ENCODE data around the gene PLEKHJ1.
A peak's percentile ranks its signal among the peaks of the same experiment; 100 is the strongest.

The PLEKHJ1 gene

DNA sequence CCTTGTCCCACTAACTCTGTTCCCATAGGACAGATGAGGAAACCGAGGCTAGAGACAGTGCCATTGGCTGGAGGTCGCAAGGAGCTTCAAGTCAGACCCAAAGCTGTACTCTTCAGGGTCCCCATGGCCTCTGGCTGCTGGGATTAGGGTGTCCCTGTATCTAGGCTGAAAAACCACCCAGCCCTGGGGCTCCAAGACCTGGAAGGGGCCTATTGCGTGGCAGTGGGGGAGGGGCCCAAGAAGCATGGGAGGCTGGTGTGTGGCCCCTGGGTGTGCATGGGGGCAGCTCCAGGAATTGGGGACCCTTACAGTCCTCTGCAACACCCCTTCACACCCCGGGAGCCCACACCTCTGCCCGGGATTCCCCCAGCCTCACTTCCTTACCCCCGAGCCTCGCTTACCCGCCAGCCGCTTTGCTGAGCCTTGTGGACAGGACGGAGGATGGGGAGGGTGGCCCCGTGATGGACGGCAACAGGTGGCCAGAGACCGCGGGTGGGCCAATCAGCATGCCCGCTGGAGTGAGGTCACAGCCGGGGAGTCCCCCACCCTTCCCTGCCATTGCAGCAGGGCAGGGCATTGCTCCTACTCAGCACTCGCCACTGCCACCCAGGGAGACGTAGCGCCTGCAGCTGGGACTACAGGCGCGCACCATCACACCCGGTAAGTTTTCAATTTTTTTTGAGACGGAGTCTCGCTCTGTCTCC, 20.0 kb upstream of the PLEKHJ1 start, which contains the start of gene JSRP1:
Gene JSRP1 (minus strand): TSS at position 436 of the 704 bp plus-strand sequence. CDS start 1,103 bp downstream, outside the sequence.
- no peaks in the 10 kb centered on the region for H3K36me3 Mint-ChIP-seq
- peaks cover 33% of the 10 kb centered on the region for H3K4me1 Mint-ChIP-seq
- peaks cover 2% of the 10 kb centered on the region for H3K9me3 Mint-ChIP-seq
- DNase-seq (ENCODE audit: low spot score in 2 of 2) (peak; percentile 45 to 54), ATAC-seq (ENCODE audit: low read depth) (peak; percentile 43)
- H3K4me3 Mint-ChIP-seq, result peak within 1 kb of the TSS; percentile 54
- H3K27ac Mint-ChIP-seq, result peak within 1 kb of the TSS; percentile 95
- no peaks in the 10 kb centered on the region for H3K27me3 Mint-ChIP-seq

DNA sequence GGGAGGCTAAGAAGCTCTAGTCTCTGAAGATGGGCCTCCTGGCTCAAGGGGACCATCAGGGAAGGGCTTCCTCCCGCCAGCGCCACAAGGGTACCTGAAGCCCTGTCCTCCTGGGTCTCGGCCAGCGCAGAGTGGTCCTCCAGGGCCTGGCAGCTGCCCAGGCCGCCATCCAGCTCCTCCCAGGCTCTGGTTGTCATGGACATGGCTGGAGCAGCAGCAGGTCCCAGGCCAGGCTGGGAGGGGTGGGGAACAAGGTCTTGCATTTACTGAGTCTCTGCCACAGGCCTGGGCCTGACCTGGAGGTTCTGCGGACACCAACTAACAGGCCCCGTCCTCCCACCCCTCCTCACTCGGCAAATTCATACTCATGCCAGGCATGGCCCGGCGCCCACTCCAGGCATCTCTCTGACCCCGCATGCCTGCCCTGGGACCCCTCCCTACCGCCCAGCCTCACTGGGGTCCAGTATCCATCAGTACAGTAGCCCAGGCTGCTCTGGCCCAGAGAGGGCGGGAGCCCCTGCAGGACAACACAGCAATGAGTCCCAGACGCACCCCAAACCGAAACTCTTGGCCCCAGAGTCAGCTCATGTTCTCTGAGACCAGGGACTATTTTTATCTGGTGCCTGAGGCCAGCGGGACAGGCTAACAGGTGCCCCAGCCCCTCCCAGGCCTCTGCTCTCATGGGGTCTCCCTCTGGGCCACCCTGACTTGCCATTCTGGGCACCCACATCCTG, 19.1 kb upstream of the PLEKHJ1 start:
- DNase-seq (ENCODE audit: low spot score in 2 of 2) (no peak), ATAC-seq (ENCODE audit: low read depth) (no peak)
- Mint-ChIP-seq H3K9me3 (peaks cover 1% of the 10 kb centered on the region), H3K27me3 (no peaks in the 10 kb centered on the region), H3K4me3 (no peak overlapping the region), H3K36me3 (no peaks in the 10 kb centered on the region), H3K27ac (peak overlapping the region; percentile 84), H3K4me1 (peaks cover 31% of the 10 kb centered on the region)

DNA sequence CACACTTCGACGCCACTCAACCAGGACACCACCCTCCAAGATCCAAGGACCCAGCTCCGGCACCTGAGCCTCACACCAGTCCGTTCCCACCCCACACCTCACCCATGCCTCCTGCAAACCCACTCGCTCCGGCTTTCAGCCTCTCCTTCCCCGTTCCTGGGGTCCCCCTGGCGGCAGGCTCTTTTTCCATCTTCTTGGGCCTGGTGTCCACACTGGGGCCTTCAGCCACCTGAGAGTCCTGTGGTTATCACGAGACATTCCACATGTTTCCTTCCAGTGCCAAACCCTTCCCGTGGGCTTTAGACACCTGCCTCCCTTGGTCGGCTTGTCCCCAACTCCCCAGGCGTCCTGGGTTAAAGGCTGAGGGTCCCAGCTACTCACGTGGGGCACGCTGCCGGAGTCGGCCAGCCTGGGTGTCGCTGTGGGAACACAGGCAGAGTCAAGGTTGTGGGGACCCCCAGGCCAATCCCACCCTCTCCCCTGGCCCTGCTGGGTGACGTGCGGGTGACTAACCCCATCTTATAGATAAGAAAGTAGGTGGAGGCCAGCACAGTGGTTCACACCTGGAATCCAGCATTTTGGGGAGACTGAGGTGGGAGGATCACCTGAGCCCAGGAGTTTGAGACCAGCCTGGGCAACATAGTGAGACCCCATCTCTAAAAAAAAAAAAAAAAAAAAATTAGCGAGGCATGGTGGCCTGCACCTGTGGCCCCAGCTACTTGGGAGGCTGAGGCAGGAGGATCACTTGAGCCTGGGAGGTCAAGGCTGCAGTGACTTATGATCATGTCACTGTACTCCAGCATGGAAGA, 18.1 kb upstream of the PLEKHJ1 start:
- Mint-ChIP-seq H3K36me3 (no peaks in the 10 kb centered on the region), H3K4me3 (peak overlapping the region; percentile 78), H3K27me3 (no peaks in the 10 kb centered on the region), H3K4me1 (peaks cover 28% of the 10 kb centered on the region), H3K9me3 (no peaks in the 10 kb centered on the region), H3K27ac (no peak overlapping the region)
- ATAC-seq (ENCODE audit: low read depth) (no peak), DNase-seq (ENCODE audit: low spot score in 2 of 2) (no peak)

DNA sequence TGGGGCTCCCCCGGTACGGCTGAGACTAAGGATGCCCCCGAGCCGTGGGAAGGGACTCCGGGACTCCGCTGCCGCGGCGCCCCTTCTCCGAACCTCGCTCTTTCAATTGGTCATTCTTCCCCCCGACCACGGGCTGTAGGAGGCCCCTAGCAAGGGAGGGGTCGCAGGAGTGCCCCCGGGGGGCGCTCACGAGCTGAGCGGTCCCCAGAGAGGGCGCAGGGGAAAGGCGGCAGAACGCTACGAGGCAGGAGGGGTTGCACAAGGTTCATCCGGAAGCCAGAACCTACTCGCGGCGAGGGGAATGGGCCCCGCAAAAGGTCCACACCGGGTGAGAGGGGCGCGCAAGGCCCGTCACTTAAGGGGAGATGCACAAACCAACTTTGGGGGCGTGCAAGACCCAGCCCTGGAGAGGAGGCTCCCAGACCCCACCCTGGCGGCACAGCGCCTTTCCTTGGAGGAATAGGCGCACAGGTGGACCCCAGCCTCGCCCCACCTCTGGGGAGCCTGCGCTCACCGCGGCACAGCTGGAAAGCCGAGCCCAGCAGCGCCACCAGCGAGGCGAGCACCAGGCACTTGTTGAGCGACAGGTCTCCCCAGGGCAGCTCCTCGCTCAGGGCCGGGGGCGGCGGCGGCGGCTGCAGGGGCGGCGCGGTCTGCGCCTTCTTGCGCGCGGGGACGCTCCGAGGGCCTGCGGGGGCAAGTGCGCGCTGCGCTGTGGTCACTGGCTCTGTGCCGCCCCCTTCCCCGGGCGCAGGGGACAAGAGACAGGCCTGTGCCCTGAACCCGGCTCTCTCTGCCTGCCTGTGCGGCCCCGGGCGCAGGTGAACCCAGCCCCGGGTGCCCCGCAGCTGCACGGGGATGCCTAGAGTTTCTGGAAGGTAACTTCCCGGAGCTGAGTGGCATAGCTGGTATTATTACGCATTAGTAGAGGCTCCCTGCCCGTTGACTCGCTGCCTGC, 17.3 kb upstream of the PLEKHJ1 start:
- peak in 1 of 2 donors; percentile 66 for DNase-seq (ENCODE audit: low spot score in 2 of 2)
- Mint-ChIP-seq H3K27ac (no peak overlapping the region), H3K4me3 (peak overlapping the region; percentile 78), H3K9me3 (no peaks in the 10 kb centered on the region), H3K4me1 (peaks cover 22% of the 10 kb centered on the region), H3K36me3 (peaks cover 3% of the 10 kb centered on the region), H3K27me3 (no peaks in the 10 kb centered on the region)
- peak; percentile 26 for ATAC-seq (ENCODE audit: low read depth)

DNA sequence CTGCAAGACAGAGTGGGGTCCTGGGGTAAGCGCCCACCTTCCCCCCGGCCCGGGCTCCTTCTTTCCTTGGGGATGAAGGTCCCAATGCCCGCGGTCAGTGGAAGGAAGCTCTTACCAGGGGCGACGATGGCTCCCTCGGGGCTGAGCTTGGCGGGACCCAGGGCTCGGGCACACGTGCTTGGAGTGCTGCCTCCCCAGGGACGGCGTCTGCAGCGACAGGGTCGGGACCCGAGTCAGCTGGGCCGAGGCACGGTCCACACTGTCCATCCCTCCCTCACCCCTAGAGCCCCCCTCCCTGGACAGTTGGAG, 16.6 kb upstream of the PLEKHJ1 start:
- Mint-ChIP-seq H3K36me3 (peaks cover 4% of the 10 kb centered on the region), H3K27me3 (no peaks in the 10 kb centered on the region), H3K9me3 (no peaks in the 10 kb centered on the region), H3K4me3 (peak overlapping the region; percentile 78), H3K27ac (no peak overlapping the region), H3K4me1 (peaks cover 16% of the 10 kb centered on the region)
- no peak for DNase-seq (ENCODE audit: low spot score in 2 of 2)
- no peak for ATAC-seq (ENCODE audit: low read depth)

DNA sequence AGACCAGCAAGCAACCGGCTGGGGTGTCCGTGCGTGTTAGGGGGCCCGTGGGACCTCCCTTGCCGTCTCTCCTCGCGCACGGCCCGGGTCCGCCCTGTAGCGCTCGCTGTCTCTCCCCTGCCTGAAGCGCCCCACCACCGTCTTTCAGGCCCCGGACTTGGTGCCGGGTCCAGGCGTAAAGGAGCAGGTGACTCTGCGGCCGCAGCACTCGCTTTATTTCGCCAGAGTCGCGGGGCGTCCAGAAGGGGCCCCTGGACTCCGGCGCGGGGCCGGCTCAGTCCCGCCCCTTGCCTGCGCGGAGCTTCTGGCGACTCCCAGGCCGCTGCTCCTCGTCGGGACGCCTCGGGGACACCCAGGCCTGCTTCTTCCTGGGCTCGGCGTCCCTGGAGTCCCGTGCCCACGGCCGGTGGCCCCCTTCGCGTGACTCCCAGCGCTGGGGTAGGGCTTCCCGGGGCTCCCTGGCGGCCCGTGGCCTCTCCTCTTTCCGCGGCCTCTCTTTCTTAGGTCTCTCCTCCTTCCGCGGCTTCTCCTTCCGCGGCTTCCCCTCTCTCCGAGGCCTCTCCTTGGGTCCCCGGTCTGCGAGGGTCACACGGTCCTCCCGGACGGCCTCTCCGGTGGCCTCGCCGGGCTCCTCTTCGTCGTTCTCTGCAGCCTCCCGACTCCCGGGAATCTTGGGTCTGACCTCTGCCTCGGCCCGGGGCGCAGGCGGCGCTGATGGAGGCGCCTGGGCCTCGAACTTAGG, 16.1 kb upstream of the PLEKHJ1 start:
- Mint-ChIP-seq H3K27ac (peak overlapping the region; percentile 62), H3K4me1 (peaks cover 16% of the 10 kb centered on the region), H3K9me3 (no peaks in the 10 kb centered on the region), H3K4me3 (peak overlapping the region; percentile 78), H3K36me3 (peaks cover 4% of the 10 kb centered on the region), H3K27me3 (no peaks in the 10 kb centered on the region)
- no peak for ATAC-seq (ENCODE audit: low read depth)
- no peak for DNase-seq (ENCODE audit: low spot score in 2 of 2)

DNA sequence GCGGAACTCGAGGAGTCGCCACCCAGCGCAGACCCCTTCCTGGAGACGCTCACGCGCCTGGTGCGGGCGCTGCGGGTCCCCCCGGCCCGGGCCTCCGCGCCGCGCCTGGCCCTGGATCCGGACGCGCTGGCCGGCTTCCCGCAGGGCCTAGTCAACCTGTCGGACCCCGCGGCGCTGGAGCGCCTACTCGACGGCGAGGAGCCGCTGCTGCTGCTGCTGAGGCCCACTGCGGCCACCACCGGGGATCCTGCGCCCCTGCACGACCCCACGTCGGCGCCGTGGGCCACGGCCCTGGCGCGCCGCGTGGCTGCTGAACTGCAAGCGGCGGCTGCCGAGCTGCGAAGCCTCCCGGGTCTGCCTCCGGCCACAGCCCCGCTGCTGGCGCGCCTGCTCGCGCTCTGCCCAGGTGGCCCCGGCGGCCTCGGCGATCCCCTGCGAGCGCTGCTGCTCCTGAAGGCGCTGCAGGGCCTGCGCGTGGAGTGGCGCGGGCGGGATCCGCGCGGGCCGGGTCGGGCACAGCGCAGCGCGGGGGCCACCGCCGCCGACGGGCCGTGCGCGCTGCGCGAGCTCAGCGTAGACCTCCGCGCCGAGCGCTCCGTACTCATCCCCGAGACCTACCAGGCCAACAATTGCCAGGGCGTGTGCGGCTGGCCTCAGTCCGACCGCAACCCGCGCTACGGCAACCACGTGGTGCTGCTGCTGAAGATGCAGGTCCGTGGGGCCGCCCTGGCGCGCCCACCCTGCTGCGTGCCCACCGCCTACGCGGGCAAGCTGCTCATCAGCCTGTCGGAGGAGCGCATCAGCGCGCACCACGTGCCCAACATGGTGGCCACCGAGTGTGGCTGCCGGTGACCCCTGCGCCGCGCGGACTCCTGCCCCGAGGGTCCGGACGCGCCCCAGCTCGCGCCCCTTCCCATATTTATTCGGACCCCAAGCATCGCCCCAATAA, 15.3 kb upstream of the PLEKHJ1 start:
- ATAC-seq (ENCODE audit: low read depth) (peak; percentile 8), DNase-seq (ENCODE audit: low spot score in 2 of 2) (no peak)
- Mint-ChIP-seq H3K36me3 (peaks cover 4% of the 10 kb centered on the region), H3K4me3 (peak overlapping the region; percentile 61), H3K27me3 (no peaks in the 10 kb centered on the region), H3K4me1 (peaks cover 16% of the 10 kb centered on the region), H3K27ac (peak overlapping the region; percentile 62), H3K9me3 (no peaks in the 10 kb centered on the region)

DNA sequence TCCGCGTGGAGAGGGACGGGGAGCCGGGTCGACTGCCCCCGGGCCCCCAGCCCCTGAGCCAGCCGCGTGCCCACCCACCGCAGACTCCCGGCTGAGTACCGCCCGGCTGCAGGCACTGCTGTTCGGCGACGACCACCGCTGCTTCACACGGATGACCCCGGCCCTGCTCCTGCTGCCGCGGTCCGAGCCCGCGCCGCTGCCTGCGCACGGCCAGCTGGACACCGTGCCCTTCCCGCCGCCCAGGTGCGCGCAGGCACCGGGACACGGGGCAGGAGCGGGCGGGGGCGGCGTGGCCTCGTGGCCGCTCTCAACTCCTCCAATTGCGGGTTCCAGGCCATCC, 14.6 kb upstream of the PLEKHJ1 start:
- Mint-ChIP-seq H3K27ac (no peak overlapping the region), H3K36me3 (peaks cover 8% of the 10 kb centered on the region), H3K4me3 (no peak overlapping the region), H3K9me3 (no peaks in the 10 kb centered on the region), H3K27me3 (no peaks in the 10 kb centered on the region), H3K4me1 (peaks cover 11% of the 10 kb centered on the region)
- no peak for ATAC-seq (ENCODE audit: low read depth)
- no peak for DNase-seq (ENCODE audit: low spot score in 2 of 2)

DNA sequence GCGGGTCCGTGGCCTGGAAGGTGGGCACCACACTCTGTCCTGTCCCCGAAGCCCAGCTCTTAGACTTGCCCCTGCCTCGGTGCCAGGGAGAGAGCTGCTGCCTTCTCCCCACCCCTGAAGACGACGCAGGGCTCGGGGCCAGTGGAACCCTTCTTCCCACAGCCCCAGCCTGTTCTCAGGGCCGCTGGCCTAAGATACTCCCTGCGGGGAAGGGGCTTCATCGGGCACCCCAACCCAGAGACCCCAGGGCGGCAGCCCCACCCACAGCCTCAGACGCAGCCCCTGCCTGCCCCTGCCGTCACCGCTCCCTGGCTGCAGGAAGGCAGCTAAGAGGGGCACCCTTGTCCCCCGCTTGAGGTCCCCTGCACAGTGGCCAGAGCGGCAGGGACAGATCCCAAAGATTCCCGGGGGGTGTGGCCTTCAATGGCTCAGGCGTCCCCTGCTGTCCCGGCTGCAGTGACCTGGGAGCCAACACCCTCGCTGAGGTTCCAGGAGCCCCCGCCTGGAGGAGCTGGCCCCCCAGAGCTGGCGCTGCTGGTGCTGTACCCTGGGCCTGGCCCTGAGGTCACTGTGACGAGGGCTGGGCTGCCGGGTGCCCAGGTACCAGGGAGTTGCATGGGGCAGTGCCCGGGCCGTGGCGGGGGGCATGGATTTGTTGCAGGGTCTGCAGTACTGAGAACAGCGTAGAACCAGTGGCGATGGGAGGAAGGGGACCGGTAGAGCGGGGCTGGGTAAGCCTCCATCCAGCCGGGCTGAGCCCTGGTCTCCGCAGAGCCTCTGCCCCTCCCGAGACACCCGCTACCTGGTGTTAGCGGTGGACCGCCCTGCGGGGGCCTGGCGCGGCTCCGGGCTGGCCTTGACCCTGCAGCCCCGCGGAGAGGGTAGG, 14.0 kb upstream of the PLEKHJ1 start:
- Mint-ChIP-seq H3K4me1 (peaks cover 8% of the 10 kb centered on the region), H3K27ac (no peak overlapping the region), H3K27me3 (no peaks in the 10 kb centered on the region), H3K4me3 (no peak overlapping the region), H3K36me3 (peaks cover 9% of the 10 kb centered on the region), H3K9me3 (no peaks in the 10 kb centered on the region)
- ATAC-seq (ENCODE audit: low read depth) (no peak), DNase-seq (ENCODE audit: low spot score in 2 of 2) (no peak)

DNA sequence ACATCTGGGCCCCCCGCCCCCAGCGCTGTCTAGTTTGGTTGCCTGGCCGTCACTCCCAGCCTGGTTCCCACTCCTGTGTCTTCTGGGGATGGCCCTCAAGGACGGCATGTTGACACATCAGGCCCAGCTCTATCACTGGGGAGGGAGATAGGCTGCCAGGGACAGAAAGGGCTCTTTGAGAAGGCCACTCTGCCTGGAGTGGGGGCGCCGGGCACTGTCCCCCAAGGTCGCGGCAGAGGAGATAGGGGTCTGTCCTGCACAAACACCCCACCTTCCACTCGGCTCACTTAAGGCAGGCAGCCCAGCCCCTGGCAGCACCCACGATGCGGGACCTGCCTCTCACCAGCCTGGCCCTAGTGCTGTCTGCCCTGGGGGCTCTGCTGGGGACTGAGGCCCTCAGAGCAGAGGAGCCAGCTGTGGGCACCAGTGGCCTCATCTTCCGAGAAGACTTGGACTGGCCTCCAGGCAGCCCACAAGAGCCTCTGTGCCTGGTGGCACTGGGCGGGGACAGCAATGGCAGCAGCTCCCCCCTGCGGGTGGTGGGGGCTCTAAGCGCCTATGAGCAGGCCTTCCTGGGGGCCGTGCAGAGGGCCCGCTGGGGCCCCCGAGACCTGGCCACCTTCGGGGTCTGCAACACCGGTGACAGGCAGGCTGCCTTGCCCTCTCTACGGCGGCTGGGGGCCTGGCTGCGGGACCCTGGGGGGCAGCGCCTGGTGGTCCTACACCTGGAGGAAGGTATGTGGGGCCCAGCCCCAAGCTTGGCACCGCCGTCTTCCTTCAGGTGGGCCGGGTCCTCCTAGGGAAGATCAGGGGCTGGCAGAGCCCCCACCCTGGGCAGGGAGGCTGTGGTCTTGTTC, 13.1 kb upstream of the PLEKHJ1 start, which contains the start of gene AMH:
Gene AMH (plus strand): TSS at position 314 of the 857 bp plus-strand sequence. CDS start 10 bp downstream, at position 324.
- Mint-ChIP-seq H3K4me3 (no peak within 1 kb of the TSS), H3K9me3 (no peaks in the 10 kb centered on the region), H3K4me1 (peaks cover 7% of the 10 kb centered on the region), H3K27me3 (no peaks in the 10 kb centered on the region), H3K36me3 (peaks cover 15% of the 10 kb centered on the region), H3K27ac (no peak within 1 kb of the TSS)
- DNase-seq (ENCODE audit: low spot score in 2 of 2) (no peak), ATAC-seq (ENCODE audit: low read depth) (no peak)

Measured in memory B cell (primary cell).